ENCODE data around the gene ROBO1. TPM values are rescaled to one million over a fixed set of nuclear protein-coding genes. Genes with fewer than 3 reads are reported as not detected.

The ROBO1 gene
- total and polyA plus RNA-seq, 2 of the 8 experiments (the other 6 are each of a cell fraction or from before 2014, with no cell fraction given), result 51.4 to 91.0 TPM

- TF ChIP-seq FOSL1 (IDR thresholded peaks at IDR 0.05; ENCODE audit: insufficient read depth, low read depth, low read length) (no peak), RNF2 (IDR thresholded peaks at IDR 0.05; ENCODE audit: borderline replicate concordance, low read depth, low read length, missing control alignments, poor library complexity, severe bottlenecking) (no peak), SIX5 (IDR thresholded peaks at IDR 0.05; ENCODE audit: low read depth, low read length) (peak; percentile 32; the same call in 1 of the 2 replicates), POU5F1 (IDR thresholded peaks at IDR 0.05; ENCODE audit: low read depth, low read length) (no peak), EGR1 (IDR thresholded peaks at IDR 0.05; ENCODE audit: borderline replicate concordance, low read depth, low read length) (peak; percentile 56; the same call in 1 of the 2 replicates), TAF1 (IDR thresholded peaks at IDR 0.05; ENCODE audit: low read depth, low read length) (peak; percentile 76), SP2 (IDR thresholded peaks at IDR 0.05; ENCODE audit: low read length) (no peak), CTBP2 (IDR thresholded peaks at IDR 0.05; ENCODE audit: borderline replicate concordance, insufficient read depth, insufficient read length, low read length) (peak; percentile 71), RXRA (IDR thresholded peaks at IDR 0.05; ENCODE audit: insufficient read depth, low read depth, low read length) (no peak), RFX5 (IDR thresholded peaks at IDR 0.05; ENCODE audit: borderline replicate concordance, low read depth, low read length) (no peak), KDM1A (IDR thresholded peaks at IDR 0.05; ENCODE audit: borderline replicate concordance, low read length) (no peak), E2F6 (IDR thresholded peaks at IDR 0.05) (no peak), TBP (IDR thresholded peaks at IDR 0.05; ENCODE audit: low read depth, low read length) (peak; percentile 67; the same call in 1 of the 2 replicates), CREB1 (IDR thresholded peaks at IDR 0.05) (no peak), SP1 (IDR thresholded peaks at IDR 0.05; ENCODE audit: low read depth, low read length) (peak; percentile 82), SIRT6 (IDR thresholded peaks at IDR 0.05; ENCODE audit: low read length) (no peak), HDAC2 (IDR thresholded peaks at IDR 0.05; ENCODE audit: borderline replicate concordance in 1 of 2, low read depth in 2 of 2, low read length in 2 of 2) (peak in 1 of 2 experiments; percentile 97; a peak in 2 of 4 replicates), BRCA1 (IDR thresholded peaks at IDR 0.05; ENCODE audit: low read depth, low read length) (no peak), USF2 (IDR thresholded peaks at IDR 0.05; ENCODE audit: low read length) (no peak)
- TF ChIP-seq, protein P1, sequence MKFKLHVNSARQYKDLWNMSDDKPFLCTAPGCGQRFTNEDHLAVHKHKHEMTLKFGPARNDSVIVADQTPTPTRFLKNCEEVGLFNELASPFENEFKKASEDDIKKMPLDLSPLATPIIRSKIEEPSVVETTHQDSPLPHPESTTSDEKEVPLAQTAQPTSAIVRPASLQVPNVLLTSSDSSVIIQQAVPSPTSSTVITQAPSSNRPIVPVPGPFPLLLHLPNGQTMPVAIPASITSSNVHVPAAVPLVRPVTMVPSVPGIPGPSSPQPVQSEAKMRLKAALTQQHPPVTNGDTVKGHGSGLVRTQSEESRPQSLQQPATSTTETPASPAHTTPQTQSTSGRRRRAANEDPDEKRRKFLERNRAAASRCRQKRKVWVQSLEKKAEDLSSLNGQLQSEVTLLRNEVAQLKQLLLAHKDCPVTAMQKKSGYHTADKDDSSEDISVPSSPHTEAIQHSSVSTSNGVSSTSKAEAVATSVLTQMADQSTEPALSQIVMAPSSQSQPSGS (IDR thresholded peaks at IDR 0.05; ENCODE audit: low read length), result peak; percentile 74; the same call in 1 of the 2 replicates
Measured at GRCh38 chr3:79019137-79019923, 748.5 kb downstream of the ROBO1 start (continued).
